GM20000 (cell line): ENCODE results near the gene GRM4.

Source experiments
- DNase-seq: peaks from one replicate; pipeline ENCODE4 v3.0.0; 2012; ENCODE audit warnings: low spot score
- TF ChIP-seq, protein P1 (sequence below): IDR thresholded peaks from 2 replicates; pipeline ENCODE4 v1.5.1; 2012; ENCODE audit warnings: mild to moderate bottlenecking, control low read depth; ENCODE audit errors: extremely low read depth, missing control alignments

Gene GRM4

DNA sequence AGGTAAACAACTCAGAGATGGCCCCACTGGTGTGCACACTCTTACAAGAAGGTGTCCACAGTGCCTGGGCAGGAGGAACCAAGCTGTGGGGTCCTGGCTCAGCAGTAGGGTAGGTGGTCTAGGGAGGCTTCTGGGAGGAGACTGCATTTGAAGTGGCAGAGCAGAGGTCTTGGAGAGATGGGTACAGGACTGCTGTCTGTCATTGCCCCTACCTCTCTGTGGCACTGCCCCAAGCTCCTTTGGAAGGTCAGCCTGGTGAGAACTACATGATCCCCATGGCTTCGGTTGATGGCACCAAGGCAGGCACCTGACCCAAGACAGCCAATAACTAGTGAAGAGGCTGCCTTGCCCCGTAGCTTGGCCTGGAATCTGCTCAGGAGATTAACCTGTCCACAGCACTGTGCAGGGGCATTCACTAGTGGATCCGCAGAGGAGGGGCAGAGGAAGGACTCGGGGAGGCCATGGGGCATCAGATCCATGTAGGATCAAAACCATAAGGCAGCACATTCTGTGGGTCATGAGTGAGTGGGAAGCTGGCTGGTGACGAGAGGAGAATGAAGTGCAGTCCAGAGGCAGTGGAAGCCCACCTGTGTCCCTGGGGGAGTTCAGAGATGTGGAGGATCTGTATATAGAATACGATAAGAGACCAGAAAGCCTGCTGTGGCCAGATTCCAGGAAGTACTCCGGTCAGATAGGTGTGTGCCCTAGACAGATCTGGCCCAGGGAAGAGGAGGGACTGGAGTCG lies 162.0 kb downstream of the GRM4 start:
- DNase-seq: no peak
- TF ChIP-seq, protein P1, sequence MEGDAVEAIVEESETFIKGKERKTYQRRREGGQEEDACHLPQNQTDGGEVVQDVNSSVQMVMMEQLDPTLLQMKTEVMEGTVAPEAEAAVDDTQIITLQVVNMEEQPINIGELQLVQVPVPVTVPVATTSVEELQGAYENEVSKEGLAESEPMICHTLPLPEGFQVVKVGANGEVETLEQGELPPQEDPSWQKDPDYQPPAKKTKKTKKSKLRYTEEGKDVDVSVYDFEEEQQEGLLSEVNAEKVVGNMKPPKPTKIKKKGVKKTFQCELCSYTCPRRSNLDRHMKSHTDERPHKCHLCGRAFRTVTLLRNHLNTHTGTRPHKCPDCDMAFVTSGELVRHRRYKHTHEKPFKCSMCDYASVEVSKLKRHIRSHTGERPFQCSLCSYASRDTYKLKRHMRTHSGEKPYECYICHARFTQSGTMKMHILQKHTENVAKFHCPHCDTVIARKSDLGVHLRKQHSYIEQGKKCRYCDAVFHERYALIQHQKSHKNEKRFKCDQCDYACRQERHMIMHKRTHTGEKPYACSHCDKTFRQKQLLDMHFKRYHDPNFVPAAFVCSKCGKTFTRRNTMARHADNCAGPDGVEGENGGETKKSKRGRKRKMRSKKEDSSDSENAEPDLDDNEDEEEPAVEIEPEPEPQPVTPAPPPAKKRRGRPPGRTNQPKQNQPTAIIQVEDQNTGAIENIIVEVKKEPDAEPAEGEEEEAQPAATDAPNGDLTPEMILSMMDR: no peak

DNA sequence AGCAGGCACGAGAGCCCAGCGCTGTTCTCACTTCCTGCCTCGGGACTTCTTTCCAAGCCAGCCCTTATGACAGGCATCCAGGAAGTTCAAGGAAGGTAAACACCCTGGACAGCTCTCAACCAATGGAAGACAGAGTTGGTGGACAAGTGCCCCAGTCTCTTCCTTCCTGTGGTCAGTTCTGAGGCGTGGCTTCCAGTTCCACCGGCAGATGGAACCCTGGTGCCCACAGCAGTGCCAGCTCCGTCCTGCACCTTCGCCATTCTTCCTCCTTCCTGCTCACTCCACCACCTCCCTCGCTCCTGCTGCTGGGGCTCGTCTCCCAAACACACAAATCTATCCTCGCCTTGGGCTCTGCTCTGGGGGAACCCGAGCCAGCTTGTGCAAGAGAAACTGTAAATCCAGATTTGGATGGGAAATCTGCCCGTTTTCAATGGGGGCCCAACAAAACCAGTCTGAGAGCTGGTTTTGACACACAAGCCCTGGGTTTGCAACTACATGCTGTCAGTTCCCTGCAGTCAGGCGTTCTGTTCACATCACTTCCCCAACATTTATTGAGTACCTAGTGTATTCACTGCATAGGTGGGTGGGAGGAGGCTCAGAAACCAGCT lies 162.7 kb downstream of the GRM4 start:
- no peak for DNase-seq
- TF ChIP-seq, protein P1: no peak

DNA sequence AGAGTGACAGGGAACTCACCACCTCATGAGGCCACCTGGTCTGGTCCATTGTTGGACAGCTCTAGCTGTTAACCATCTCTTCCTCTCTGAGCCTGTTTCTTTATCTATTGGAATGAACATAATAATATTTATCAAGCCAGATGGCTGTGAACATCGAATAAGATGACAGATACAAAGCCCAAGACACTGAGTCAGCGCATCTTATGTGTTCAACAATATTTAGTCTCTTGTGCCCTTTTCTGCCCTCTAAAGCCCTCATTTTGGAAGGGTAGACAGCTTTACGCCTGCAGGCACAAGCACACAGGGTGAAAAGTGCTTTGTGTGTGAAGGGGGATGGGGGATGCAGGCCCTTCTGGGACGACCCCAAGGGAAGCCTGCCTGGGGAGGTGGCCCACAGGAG lies 164.0 kb downstream of the GRM4 start:
- TF ChIP-seq, protein P1: no peak
- DNase-seq: no peak

DNA sequence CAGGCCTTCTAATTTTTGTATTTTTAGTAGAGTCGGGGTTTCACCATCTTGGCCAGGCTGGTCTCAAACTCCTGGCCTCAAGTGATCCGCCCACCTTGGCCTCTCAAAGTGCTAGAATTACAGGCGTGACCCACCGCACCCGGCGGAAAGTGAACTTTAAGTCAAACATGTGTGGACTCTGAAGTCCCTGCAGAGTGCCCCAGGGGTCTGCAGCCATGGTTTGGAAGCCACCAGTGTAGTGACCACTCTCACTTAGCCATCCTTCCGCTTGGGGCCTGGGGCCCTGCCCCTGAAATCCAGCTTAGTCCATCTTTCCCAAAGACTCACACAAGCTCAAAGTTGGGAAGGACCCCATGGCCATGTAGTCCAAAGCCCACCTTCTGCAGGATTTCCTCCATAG lies 164.5 kb downstream of the GRM4 start:
- TF ChIP-seq, protein P1: no peak
- DNase-seq: no peak

DNA sequence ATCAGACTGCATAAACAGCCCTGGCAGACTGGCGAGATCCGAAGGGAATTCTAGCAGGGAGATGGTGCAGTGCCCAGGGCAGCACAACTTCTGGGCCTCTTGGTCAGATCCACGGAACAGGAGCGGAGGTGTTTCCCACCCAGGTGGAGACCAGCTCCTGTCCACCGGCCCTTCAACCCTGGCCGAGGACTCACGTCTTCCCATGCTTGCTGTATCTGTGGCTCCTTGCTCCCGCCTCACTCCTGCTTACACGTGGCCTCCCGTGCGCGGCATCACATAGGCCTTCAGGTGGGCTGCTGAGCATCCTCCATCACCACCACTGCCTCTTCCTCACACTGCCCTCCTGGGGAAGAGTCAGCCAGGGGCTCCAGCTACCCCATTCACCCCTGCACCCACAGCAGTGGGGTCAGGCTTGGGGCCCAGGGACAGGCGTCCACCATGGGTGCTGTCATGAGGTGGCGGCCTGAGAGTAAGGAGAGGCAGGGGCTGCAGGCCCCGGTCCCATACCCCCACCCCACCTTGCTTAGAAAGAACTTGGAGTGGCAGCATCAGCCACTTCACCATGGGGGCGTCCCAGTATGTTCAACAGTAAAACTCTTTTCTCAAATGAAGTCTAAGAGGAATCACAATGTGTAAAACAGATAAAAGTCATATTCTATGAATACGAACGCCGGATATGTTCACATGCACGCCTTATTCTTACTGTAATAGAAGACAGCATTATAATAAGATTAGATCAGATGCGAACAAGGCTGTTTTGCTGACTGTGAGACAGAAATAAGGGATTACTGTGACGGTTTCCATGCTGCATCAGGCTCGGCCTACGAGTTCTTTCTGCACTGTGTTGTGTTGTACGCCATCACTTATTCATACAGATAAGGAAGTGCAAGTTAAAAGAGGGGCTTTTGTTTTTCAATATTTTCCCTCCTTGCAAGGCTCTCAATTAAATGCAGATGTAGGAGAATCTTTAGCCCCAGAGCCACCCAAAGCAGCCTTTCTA lies 165.4 kb downstream of the GRM4 start:
- TF ChIP-seq, protein P1: no peak

DNA sequence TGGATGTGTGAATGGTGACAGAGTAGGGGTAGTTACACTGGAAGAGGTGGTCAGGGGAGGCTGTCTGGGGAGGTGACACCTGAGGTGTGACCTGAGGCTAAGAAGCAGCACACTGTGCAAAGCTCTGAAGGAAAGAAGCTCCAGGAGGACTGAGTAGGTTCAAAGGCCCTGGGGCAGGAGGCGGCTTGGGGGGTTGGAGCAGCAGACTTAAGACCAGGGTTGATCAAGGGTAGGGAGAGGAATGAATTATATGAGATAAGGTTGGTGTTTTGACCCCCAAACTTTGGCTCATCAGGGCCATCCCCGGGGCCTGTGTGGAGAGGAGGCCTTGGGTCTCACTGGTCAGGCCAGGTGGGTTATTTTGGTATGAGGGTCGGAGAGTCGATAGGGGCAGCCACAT lies 166.1 kb downstream of the GRM4 start:
- DNase-seq: no peak
- TF ChIP-seq, protein P1: no peak

More for the DNA sequence above, 165.4 kb downstream of the GRM4 start:
- DNase-seq: no peak
